Omental fat pad (tissue), 4 donors: ENCODE measurements around the gene KRT86. TPM values are rescaled to one million over a fixed set of nuclear protein-coding genes. Genes with fewer than 3 reads are reported as not detected.

Source experiments
- ATAC-seq: fragments of 150-250 bp; one replicate; pipeline ENCODE4 v1.9.1; 2016; ENCODE audit warnings: mild to moderate bottlenecking, moderate library complexity; ENCODE audit not compliant: low FRiP score
- DNase-seq: peaks from one replicate; pipeline ENCODE4 v3.0.0-alpha.2; 2019; ENCODE audit warnings: low spot score
- CTCF ChIP-seq, 3 donors: fragments of 450-650 bp; IDR thresholded peaks; one replicate each; pipeline ENCODE4 v1.5.1; 2016 to 2017; ENCODE audit warnings: antibody characterized with exemption in 3 of 3, mild to moderate bottlenecking in 3 of 3, moderate library complexity in 2 of 3
- total RNA-seq, 4 donors: library from RNA; depleted of rRNA; stranded (reverse); fragments of >200 nt; gene quantifications; one replicate each; pipeline ENCODE4 v1.1.0, GENCODE V29; 2016

KRT86 gene
- total RNA-seq, 4 donors from 2014 or later: 0.37 TPM; not detected in 3

DNA sequence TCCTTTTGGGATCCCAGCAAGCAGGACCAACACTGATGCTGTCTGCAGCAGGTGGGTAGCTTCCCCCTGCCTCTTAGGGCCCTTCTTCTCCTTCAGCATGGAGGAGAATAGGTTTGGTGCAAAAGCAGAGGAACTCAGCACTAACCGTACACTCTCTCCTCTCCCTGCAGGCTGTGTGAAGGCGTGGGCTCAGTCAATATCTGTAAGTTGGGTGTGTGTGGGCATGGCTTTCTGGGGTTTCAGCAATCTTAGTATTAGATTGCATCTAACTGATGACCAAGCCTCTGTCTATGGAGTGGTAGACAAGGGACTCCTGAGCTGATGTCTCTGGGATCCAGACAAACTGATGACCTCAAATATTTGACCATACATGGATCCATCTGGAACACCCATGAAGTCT, 78.5 kb downstream of the KRT86 start:
- TF ChIP-seq CTCF (IDR thresholded peaks at IDR 0.05): no peak
- no peak for DNase-seq
- no peak for ATAC-seq

DNA sequence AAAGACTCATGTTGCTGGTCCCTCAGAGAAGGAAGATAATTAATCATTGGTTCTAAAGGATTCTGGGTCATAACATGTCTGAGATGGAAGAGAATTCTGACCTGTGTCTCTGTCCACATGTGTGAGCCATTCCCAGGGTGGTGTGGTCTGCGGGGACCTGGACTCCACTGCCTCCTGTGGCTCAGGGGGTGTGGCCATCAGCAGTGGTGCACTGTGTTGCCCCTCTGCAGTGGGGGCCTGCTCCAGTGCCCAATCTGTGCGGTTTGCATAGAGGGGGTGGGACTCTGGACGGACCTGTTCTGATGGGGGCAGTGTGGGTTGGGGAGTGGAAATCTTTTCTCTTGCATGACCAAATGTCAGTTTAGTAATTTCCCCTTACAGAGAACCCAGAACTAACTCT, 79.3 kb downstream of the KRT86 start:
- TF ChIP-seq CTCF (IDR thresholded peaks at IDR 0.05): no peak
- DNase-seq (no peak), ATAC-seq (no peak)

DNA sequence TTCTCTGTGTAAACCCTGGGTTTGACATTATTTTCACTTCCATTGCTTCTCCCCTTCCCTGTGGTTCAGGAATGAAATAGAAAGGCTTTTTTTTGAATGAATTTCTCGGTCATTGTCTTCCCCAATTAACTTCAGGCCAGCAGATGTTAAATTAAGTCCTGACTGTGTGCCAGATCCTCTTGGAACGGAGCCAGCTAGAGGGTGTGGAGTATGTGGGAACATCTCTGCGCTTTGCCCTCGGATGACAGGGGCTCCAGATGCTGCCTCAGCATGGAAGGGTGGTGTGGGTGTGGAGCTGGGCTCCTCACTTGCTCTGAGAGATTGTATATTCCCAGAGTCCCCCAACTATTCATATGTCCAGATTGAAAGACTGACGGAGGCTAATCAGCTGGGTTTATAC, 79.8 kb downstream of the KRT86 start:
- ATAC-seq: no peak
- no peak for TF ChIP-seq CTCF (IDR thresholded peaks at IDR 0.05)
- DNase-seq: no peak

GRCh38 chr12:52355176-52355575, 80.7 kb downstream of the KRT86 start:
- no peak for TF ChIP-seq CTCF (IDR thresholded peaks at IDR 0.05)
- DNase-seq: no peak

GRCh38 chr12:52356031-52356761, 81.8 kb downstream of the KRT86 start:
- ATAC-seq: no peak
- TF ChIP-seq CTCF (IDR thresholded peaks at IDR 0.05): no peak
- no peak for DNase-seq

More at GRCh38 chr12:52355176-52355575, 80.7 kb downstream of the KRT86 start:
- no peak for ATAC-seq

DNA sequence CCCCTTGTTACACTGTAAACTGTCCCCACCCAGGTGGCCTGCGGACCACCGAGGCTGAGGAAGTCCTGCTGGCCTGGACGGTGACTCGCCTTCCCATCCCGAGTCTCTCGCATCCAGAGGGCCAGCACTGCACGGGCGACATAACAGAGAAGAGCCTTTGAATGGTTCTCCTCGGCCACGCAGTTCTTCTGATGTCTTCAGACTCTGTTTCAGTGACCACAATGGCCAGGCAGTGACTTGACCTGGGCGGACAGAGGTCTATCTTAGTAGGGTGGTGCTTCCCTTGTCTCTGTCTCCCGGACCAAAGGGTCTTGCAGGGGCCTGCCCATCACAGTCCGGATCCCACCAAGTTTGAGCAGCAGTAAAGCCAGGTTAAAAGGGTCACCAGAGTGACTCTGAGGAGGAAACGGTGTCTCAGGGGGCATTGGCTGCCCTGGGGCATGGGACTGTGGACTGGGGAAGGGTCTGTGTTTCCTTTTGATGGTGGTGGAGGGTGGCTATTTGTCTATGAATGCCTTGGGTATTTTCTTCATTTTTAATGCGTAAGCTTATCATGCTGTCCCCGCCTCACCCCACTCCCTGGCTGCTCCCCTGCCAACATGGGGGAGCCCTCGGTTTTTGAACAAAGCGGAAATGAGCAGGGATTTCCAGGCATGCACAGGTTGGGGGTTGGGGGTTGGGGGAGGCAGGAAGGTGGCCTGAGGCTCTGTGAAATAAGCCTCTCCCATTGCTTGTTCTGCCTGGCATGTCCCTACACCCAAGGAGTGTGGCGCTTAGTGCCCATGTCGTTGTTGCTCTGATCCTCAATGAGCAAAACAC, 82.5 kb downstream of the KRT86 start:
- ATAC-seq (no peak), DNase-seq (no peak)
- TF ChIP-seq CTCF (IDR thresholded peaks at IDR 0.05): no peak

Other genes starting within 250 kb of the KRT86 start
- 1,000 to 10,000 TPM in 1 of 4 donors, 100 to 1,000 TPM in 2, 10 to 100 TPM in 1; 74.9 to 1,106 (median 350) TPM for gene NR4A1, start 223.2 kb upstream of the KRT86 start, total RNA-seq
- 10 to 100 TPM; 33.6 to 65.5 (median 52.6) TPM for gene ATG101, start 204.7 kb upstream of the KRT86 start, total RNA-seq
- 1 to 10 TPM in 3 of 4 donors, not detected in 1; 1.1 to 1.9 (median 1.1) TPM for gene SMIM41, start 194.9 kb upstream of the KRT86 start, total RNA-seq
- gene KRT80, start 82.6 kb upstream of the KRT86 start, total RNA-seq: 1 to 10 TPM in 1 of 4 donors, under 1 TPM in 2, not detected in 1; 0.37 to 5.5 (median 0.75) TPM
- gene KRT7, start 41.4 kb upstream of the KRT86 start, total RNA-seq: 100 to 1,000 TPM in 3 of 4 donors, 1 to 10 TPM in 1; 2.5 to 248 (median 111) TPM
- not detected for gene KRT81, start 16.9 kb downstream of the KRT86 start, total RNA-seq
- not detected for gene KRT83, start 46.8 kb downstream of the KRT86 start, total RNA-seq
- gene KRT85, start 92.8 kb downstream of the KRT86 start, total RNA-seq: not detected
- gene KRT84, start 111.0 kb downstream of the KRT86 start, total RNA-seq: not detected
- not detected for gene KRT82, start 131.7 kb downstream of the KRT86 start, total RNA-seq
- gene KRT75, start 159.7 kb downstream of the KRT86 start, total RNA-seq: not detected
- gene KRT6B, start 177.5 kb downstream of the KRT86 start, total RNA-seq: under 1 TPM in 2 of 4 donors, not detected in 2; 0.24 to 0.46 TPM
- not detected for gene KRT6C, start 199.2 kb downstream of the KRT86 start, total RNA-seq
- gene KRT6A, start 218.6 kb downstream of the KRT86 start, total RNA-seq: 10 to 100 TPM in 2 of 4 donors, 1 to 10 TPM in 2; 3.3 to 40.7 (median 8.4) TPM
- gene KRT5, start 245.7 kb downstream of the KRT86 start, total RNA-seq: 10 to 100 TPM in 3 of 4 donors, 1 to 10 TPM in 1; 3.6 to 59.0 (median 14.4) TPM